GM12878 (cell line): ENCODE measurements around the gene VCAM1. TPM values are rescaled to one million over a fixed set of nuclear protein-coding genes. Genes with fewer than 3 reads are reported as not detected.

Experiments used
- ATF7 ChIP-seq: fragments of 450-650 bp; IDR thresholded peaks from 2 replicates; pipeline ENCODE4 v1.6.1; 2016; ENCODE audit warnings: low read depth, mild to moderate bottlenecking
- BCL11A ChIP-seq: IDR thresholded peaks from 2 replicates; pipeline ENCODE4 v1.6.1; 2011; ENCODE audit warnings: low read depth, low read length
- BCL3 ChIP-seq: IDR thresholded peaks from 2 replicates; pipeline ENCODE4 v1.6.1; 2011; ENCODE audit warnings: borderline replicate concordance, low read depth, mild to moderate bottlenecking, moderate library complexity, low read length; ENCODE audit not compliant: insufficient read depth, poor library complexity, severe bottlenecking
- CBFB ChIP-seq: IDR thresholded peaks from 2 replicates; pipeline ENCODE4 v1.6.1; 2016; ENCODE audit warnings: antibody characterized with exemption, low read depth
- CREB1 ChIP-seq: IDR thresholded peaks from 2 replicates; pipeline ENCODE4 v1.6.1; 2012; ENCODE audit warnings: low read depth, mild to moderate bottlenecking, inconsistent platforms
- EED ChIP-seq: sonication (generic); IDR thresholded peaks from 2 replicates; pipeline ENCODE4 v1.6.1; 2016; ENCODE audit warnings: antibody characterized with exemption, low read depth
- ESRRA ChIP-seq: IDR thresholded peaks from 2 replicates; pipeline ENCODE4 v1.6.1; 2012; ENCODE audit warnings: mild to moderate bottlenecking, low read length, improper control_type of control experiment
- FOS ChIP-seq: IDR thresholded peaks from 3 replicates; pipeline ENCODE4 v1.6.1; 2011; ENCODE audit warnings: borderline replicate concordance; ENCODE audit not compliant: insufficient read length; ENCODE audit errors: extremely low read depth
- GABPA ChIP-seq: IDR thresholded peaks from 2 replicates; pipeline ENCODE4 v1.6.1; 2014; ENCODE audit warnings: antibody characterized with exemption, low read depth, mild to moderate bottlenecking, inconsistent platforms
- GATAD2B ChIP-seq: fragments of 450-650 bp; conservative IDR thresholded peaks from 2 replicates; pipeline ENCODE4 v1.6.1; 2017; ENCODE audit warnings: low read depth, mild to moderate bottlenecking, moderate library complexity
- HDAC2 ChIP-seq: fragments of 200-600 bp; sonication (generic); IDR thresholded peaks from 2 replicates; pipeline ENCODE4 v1.6.1; 2017
- IKZF1 ChIP-seq: fragments of 450-650 bp; conservative IDR thresholded peaks from 2 replicates; pipeline ENCODE4 v1.6.1; 2017; ENCODE audit warnings: antibody characterized with exemption, mild to moderate bottlenecking
- IRF3 ChIP-seq: fragments of 450-650 bp; IDR thresholded peaks from 2 replicates; pipeline ENCODE4 v1.6.1; 2014; ENCODE audit warnings: mild to moderate bottlenecking
- MEF2B ChIP-seq: fragments of 450-650 bp; IDR thresholded peaks from 2 replicates; pipeline ENCODE4 v1.6.1; 2018; ENCODE audit warnings: mild to moderate bottlenecking, moderate library complexity; ENCODE audit not compliant: partially characterized antibody, poor library complexity, severe bottlenecking
- MTA2 ChIP-seq: fragments of 450-650 bp; IDR thresholded peaks from 2 replicates; pipeline ENCODE4 v1.6.1; 2016; ENCODE audit warnings: low read depth, mild to moderate bottlenecking, moderate library complexity
- NBN ChIP-seq: fragments of 450-650 bp; IDR thresholded peaks from 2 replicates; pipeline ENCODE4 v1.6.1; 2016
- NFYA ChIP-seq: IDR thresholded peaks from 2 replicates; pipeline ENCODE4 v1.6.1; 2011; ENCODE audit warnings: low read depth, mild to moderate bottlenecking, low read length, improper control_type of control experiment, borderline replicate concordance
- PAX5 ChIP-seq: IDR thresholded peaks from 2 replicates; pipeline ENCODE4 v1.6.1; 2011; ENCODE audit warnings: low read depth, low read length, borderline replicate concordance
- POLR2AphosphoS2 ChIP-seq: IDR thresholded peaks from 2 replicates; pipeline ENCODE4 v1.6.1; 2011; ENCODE audit warnings: low read depth, mild to moderate bottlenecking, low read length, improper control_type of control experiment, moderate library complexity
- RAD51 ChIP-seq: fragments of 450-650 bp; IDR thresholded peaks from 2 replicates; pipeline ENCODE4 v1.6.1; 2016; ENCODE audit warnings: moderate library complexity, mild to moderate bottlenecking, inconsistent platforms
- TAF1 ChIP-seq: IDR thresholded peaks from 2 replicates; pipeline ENCODE4 v1.6.1; 2011; ENCODE audit warnings: mild to moderate bottlenecking, low read depth, low read length, borderline replicate concordance
- TCF12 ChIP-seq: IDR thresholded peaks from 2 replicates; pipeline ENCODE4 v1.6.1; 2011; ENCODE audit warnings: low read depth, mild to moderate bottlenecking, low read length
- USF1 ChIP-seq: IDR thresholded peaks from 2 replicates; pipeline ENCODE4 v1.6.1; 2011; ENCODE audit warnings: borderline replicate concordance, low read depth, mild to moderate bottlenecking, moderate library complexity, mixed read lengths, low read length; ENCODE audit not compliant: insufficient read depth; ENCODE audit errors: extremely low read length
- ZNF384 ChIP-seq: IDR thresholded peaks from 2 replicates; pipeline ENCODE4 v1.6.1; 2012; ENCODE audit warnings: low read depth, mild to moderate bottlenecking, low read length, improper control_type of control experiment, borderline replicate concordance
- polyA plus RNA-seq, 11 experiments: library from polyadenylated mRNA; depleted of rRNA in 4 of 11; unstranded in 6 of 11; stranded (reverse) in 5 of 11; fragments of >200 nt; fragmentation: Nextera tagmentation in 4 of 11; fragmentation: Illumina TruSeq in 1 of 11; extraction: Ambion mirVana in 4 of 11; extraction: Trizol in 1 of 11; gene quantifications; 1 replicate in 1 of 11; 2 replicates in 10 of 11; pipeline versions ENCODE4 v1.2.1 to v1.2.3, GENCODE V29; 2011 to 2016; ENCODE audit warnings: inconsistent platforms in 2 of 11, missing spikeins in 2 of 11, low read depth in 1 of 11
- total RNA-seq, 4 experiments: library from RNA; depleted of rRNA in 3 of 4; stranded (reverse); fragments of >200 nt in 3 of 4; fragmentation: Illumina TruSeq in 1 of 4; extraction: Trizol in 1 of 4; gene quantifications; 2 replicates each; pipeline versions ENCODE4 v1.2.1 to v1.2.3, GENCODE V29; 2013 to 2021
- TF ChIP-seq, protein P1 (sequence below): IDR thresholded peaks from 2 replicates; pipeline ENCODE4 v1.6.1; 2011; ENCODE audit warnings: low read depth, low read length, improper control_type of control experiment, borderline replicate concordance
- TF ChIP-seq, protein P2 (sequence below): IDR thresholded peaks from 2 replicates; pipeline ENCODE4 v1.6.1; 2012; ENCODE audit warnings: low read depth, low read length, improper control_type of control experiment

VCAM1 gene
- total and polyA plus RNA-seq, 10 of the 15 experiments (the other 5 are each of a cell fraction or from before 2014, with no cell fraction given) = 5.0 to 13.6 (median 7.4) TPM

GRCh38 chr1:100683448-100684349, 35.8 kb upstream of the VCAM1 start (continued):
- TF ChIP-seq ATF7 (no peak), CBFB (no peak), FOS (no peak), IRF3 (no peak), CREB1 (no peak), EED (0 out of 2 replicates have a peak, but pooled peaks have one; percentile 9), PAX5 (no peak), USF1 (no peak), GATAD2B (no peak), TCF12 (no peak), POLR2AphosphoS2 (no peak), GABPA (no peak), NBN (no peak), ESRRA (no peak), RAD51 (no peak), BCL11A (peak; percentile 12; the same call in 1 of the 2 replicates), IKZF1 (peak; percentile 53; the same call in 1 of the 2 replicates), ZNF384 (no peak), NFYA (no peak), MTA2 (peak; percentile 44), HDAC2 (no peak), MEF2B (peak; percentile 61), TAF1 (no peak), BCL3 (no peak)
- TF ChIP-seq, protein P1, sequence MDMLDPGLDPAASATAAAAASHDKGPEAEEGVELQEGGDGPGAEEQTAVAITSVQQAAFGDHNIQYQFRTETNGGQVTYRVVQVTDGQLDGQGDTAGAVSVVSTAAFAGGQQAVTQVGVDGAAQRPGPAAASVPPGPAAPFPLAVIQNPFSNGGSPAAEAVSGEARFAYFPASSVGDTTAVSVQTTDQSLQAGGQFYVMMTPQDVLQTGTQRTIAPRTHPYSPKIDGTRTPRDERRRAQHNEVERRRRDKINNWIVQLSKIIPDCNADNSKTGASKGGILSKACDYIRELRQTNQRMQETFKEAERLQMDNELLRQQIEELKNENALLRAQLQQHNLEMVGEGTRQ = no peak
- TF ChIP-seq, protein P2, sequence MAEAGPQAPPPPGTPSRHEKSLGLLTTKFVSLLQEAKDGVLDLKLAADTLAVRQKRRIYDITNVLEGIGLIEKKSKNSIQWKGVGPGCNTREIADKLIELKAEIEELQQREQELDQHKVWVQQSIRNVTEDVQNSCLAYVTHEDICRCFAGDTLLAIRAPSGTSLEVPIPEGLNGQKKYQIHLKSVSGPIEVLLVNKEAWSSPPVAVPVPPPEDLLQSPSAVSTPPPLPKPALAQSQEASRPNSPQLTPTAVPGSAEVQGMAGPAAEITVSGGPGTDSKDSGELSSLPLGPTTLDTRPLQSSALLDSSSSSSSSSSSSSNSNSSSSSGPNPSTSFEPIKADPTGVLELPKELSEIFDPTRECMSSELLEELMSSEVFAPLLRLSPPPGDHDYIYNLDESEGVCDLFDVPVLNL = no peak
